ENCODE results near the gene CA7.
"Not testable (repeated sequence)": the region's sequence is repeated elsewhere in the genome, so short reads cannot be mapped to it uniquely, and the experiment has no call there.

CA7 gene

DNA sequence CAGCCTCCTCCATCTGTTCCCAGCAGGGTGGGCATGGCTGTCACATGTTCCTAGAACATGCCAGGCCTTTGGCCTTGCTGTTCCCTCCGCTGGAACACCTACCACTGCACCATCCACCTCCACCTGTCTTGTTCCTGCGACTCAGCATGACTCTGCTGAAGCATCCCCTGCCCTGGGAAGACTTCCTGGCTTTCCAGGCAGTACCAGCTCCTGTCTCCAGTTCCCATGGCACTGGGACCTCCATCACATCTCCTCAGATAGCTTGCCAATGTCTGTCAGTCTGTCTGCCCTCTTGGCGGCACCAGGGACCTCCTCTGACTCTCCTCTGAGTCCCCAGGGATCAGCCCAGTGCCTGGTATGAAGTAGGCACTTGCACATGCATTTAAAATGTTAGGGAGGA is 51.8 kb downstream of the CA7 start:
- no peak overlapping the region for H3K27ac ChIP-seq (ENCODE audit: low read length)
- WGBS (ENCODE audit: insufficient coverage, insufficient read length) = no CpG with 5 or more reads among the region's 3 CpGs
- H3K4me1 ChIP-seq (ENCODE audit: control insufficient read depth, insufficient read depth, low read length) = peaks cover 1% of the 10 kb centered on the region; the same call in 1 of the 2 replicates
- no peak for DNase-seq (ENCODE audit: low read depth, low spot score)
- H3K36me3 ChIP-seq (ENCODE audit: control insufficient read depth, insufficient read depth, low read length) = no peaks in the 10 kb centered on the region
- H3K9me3 ChIP-seq (ENCODE audit: control insufficient read depth, insufficient read depth, low read length) = no peaks in the 10 kb centered on the region
- no peaks in the 10 kb centered on the region for H3K27me3 ChIP-seq (ENCODE audit: control insufficient read depth, insufficient read depth, low read length)
- no peak overlapping the region for H3K4me3 ChIP-seq (ENCODE audit: low read length)

DNA sequence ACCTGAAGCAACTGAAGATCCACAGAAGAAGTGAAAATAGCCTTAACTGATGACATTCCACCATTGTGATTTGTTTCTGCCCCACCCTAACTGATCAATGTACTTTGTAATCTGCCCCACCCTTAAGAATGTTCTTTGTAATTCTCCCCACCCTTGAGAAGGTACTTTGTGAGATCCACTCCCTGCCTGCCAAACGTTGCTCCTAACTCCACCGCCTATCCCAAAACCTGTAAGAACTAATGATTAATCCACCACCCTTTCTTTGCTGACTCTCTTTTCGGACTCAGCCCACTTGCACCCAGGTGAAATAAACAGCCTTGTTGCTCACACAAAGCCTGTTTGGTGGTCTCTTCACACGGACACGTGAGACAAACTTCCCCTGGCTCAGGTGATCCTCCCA is 52.5 kb downstream of the CA7 start:
- DNase-seq (ENCODE audit: low read depth, low spot score); H3K9me3 ChIP-seq (ENCODE audit: control insufficient read depth, insufficient read depth, low read length); H3K27me3 ChIP-seq (ENCODE audit: control insufficient read depth, insufficient read depth, low read length); H3K27ac ChIP-seq (ENCODE audit: low read length); H3K36me3 ChIP-seq (ENCODE audit: control insufficient read depth, insufficient read depth, low read length); H3K4me1 ChIP-seq (ENCODE audit: control insufficient read depth, insufficient read depth, low read length); H3K4me3 ChIP-seq (ENCODE audit: low read length): not testable (repeated sequence)
- no CpG with 5 or more reads among the region's 5 CpGs for WGBS (ENCODE audit: insufficient coverage, insufficient read length)

DNA sequence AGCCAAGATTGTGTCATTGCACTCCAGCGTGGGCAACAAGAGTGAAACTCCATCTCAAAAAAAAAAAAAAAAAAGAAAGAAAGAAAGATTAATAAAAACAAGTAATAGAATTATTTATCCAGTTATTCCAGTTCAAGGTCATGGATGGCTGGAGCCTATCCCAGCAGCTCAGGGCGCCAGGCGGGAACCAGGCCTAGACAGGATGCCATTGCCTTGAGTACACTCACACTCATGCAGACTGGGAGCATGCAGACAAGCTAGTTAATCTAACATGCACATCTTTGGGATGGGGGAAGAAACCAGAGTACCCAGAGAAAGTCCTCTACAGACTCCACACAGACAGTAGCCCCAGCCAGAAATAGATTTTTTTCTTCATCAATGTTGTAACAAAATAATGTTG is 54.0 kb downstream of the CA7 start:
- peaks cover 1% of the 10 kb centered on the region; the same call in 1 of the 2 replicates for H3K4me1 ChIP-seq (ENCODE audit: control insufficient read depth, insufficient read depth, low read length)
- no peaks in the 10 kb centered on the region for H3K9me3 ChIP-seq (ENCODE audit: control insufficient read depth, insufficient read depth, low read length)
- no peak for DNase-seq (ENCODE audit: low read depth, low spot score)
- H3K27ac ChIP-seq (ENCODE audit: low read length) = no peak overlapping the region
- no CpG with 5 or more reads among the region's 3 CpGs for WGBS (ENCODE audit: insufficient coverage, insufficient read length)
- H3K4me3 ChIP-seq (ENCODE audit: low read length) = no peak overlapping the region
- H3K36me3 ChIP-seq (ENCODE audit: control insufficient read depth, insufficient read depth, low read length) = no peaks in the 10 kb centered on the region
- no peaks in the 10 kb centered on the region for H3K27me3 ChIP-seq (ENCODE audit: control insufficient read depth, insufficient read depth, low read length)

DNA sequence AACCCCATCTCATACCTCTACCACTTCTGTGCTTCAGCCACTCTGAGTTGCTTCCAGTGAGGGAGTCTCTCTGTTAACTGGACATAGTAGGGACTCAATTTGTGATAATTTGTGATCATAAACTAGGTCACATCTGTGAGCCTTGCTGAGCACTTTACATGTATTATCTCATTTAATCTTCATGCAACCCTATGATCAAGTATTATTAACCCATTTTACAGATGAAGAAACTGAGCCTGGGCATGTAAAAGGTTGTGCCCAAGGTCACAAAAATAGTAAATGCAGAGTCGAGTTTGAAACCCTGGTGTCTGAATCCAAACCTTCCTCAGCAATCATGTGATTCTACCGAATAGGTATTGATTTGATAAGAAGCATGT is 54.7 kb downstream of the CA7 start:
- DNase-seq (ENCODE audit: low read depth, low spot score) = no peak
- WGBS (ENCODE audit: insufficient coverage, insufficient read length) = no CpG with 5 or more reads among the region's 2 CpGs
- Histone ChIP-seq H3K4me3 (ENCODE audit: low read length) (no peak overlapping the region), H3K36me3 (ENCODE audit: control insufficient read depth, insufficient read depth, low read length) (no peaks in the 10 kb centered on the region), H3K4me1 (ENCODE audit: control insufficient read depth, insufficient read depth, low read length) (peaks cover 1% of the 10 kb centered on the region; the same call in 1 of the 2 replicates), H3K27ac (ENCODE audit: low read length) (no peak overlapping the region), H3K27me3 (ENCODE audit: control insufficient read depth, insufficient read depth, low read length) (no peaks in the 10 kb centered on the region), H3K9me3 (ENCODE audit: control insufficient read depth, insufficient read depth, low read length) (no peaks in the 10 kb centered on the region)

DNA sequence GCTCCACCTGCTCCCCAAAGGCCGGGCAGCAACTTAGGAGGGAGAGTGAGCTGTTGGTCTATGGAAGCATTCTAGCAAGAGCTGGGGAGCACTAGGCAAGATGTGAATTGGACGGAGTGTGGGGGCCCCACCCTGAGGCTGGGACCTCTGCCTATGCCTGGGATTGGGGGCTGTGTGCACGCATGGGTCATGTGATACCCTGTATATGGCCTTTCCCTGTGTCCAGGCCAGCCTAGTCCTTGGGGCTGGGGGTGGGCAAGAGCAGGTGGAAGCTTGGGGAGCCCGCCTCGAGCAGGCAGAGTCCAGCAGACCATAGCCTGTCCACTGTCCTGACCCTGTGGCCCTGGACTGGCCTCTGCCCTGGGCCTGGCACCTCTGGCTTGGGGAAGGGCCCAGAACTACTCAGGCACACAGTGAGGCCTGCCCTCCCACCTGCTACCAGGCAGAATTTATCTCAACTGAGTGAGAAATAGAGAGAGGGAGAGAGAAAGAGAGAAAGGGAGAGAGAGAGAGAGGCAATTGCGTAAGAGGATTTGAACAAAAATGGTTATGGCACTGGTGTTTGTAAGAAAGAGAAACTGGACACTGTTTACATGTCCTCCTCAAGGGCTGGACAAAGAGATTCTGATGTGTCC is 55.2 kb downstream of the CA7 start:
- Histone ChIP-seq H3K4me3 (ENCODE audit: low read length) (no peak overlapping the region), H3K27ac (ENCODE audit: low read length) (no peak overlapping the region), H3K36me3 (ENCODE audit: control insufficient read depth, insufficient read depth, low read length) (no peaks in the 10 kb centered on the region), H3K4me1 (ENCODE audit: control insufficient read depth, insufficient read depth, low read length) (peaks cover 1% of the 10 kb centered on the region; the same call in 1 of the 2 replicates), H3K9me3 (ENCODE audit: control insufficient read depth, insufficient read depth, low read length) (no peaks in the 10 kb centered on the region), H3K27me3 (ENCODE audit: control insufficient read depth, insufficient read depth, low read length) (no peaks in the 10 kb centered on the region)
- no CpG with 5 or more reads among the region's 6 CpGs for WGBS (ENCODE audit: insufficient coverage, insufficient read length)
- DNase-seq (ENCODE audit: low read depth, low spot score) = no peak

DNA sequence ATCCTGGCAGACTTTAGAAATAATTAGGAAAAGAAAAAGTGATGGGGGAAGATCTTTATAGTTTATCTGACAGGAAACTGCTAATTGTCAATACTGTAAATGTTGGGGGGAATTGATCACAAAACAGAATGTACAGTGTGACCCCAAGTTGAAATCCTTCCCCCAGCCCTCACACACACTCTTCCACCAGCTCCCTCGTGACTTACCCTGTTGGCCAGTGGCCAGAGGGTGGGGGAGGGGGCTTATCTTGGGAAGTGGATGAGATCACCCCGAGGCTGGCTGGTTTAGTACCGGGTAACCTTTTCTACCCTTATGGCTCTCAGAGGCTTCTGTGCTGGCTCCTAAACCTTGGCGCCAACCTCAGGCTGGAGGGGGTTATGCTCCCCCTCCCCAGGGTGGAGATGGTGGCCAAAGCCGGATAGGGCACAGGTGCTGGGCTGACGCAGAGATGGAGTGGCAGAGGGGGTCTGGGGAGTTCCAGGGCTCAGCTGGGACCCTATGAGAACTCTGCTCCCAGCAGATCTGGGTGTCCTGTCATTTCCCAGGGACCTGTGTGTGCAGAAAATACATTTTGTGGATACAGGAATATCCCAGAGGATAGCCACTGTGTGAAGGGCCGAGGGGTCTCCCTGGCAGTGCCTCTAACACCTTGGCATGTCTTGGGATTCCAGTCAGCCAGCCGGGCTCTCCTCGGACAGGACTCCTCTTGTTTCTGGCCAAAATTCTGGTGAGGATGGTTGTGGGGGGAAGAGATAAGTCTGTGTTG is 55.9 kb downstream of the CA7 start:
- Histone ChIP-seq H3K4me3 (ENCODE audit: low read length) (no peak overlapping the region), H3K9me3 (ENCODE audit: control insufficient read depth, insufficient read depth, low read length) (no peaks in the 10 kb centered on the region), H3K27ac (ENCODE audit: low read length) (no peak overlapping the region), H3K36me3 (ENCODE audit: control insufficient read depth, insufficient read depth, low read length) (no peaks in the 10 kb centered on the region), H3K27me3 (ENCODE audit: control insufficient read depth, insufficient read depth, low read length) (no peaks in the 10 kb centered on the region), H3K4me1 (ENCODE audit: control insufficient read depth, insufficient read depth, low read length) (peaks cover 1% of the 10 kb centered on the region; the same call in 1 of the 2 replicates)
- no peak for DNase-seq (ENCODE audit: low read depth, low spot score)
- no CpG with 5 or more reads among the region's 9 CpGs for WGBS (ENCODE audit: insufficient coverage, insufficient read length)

DNA sequence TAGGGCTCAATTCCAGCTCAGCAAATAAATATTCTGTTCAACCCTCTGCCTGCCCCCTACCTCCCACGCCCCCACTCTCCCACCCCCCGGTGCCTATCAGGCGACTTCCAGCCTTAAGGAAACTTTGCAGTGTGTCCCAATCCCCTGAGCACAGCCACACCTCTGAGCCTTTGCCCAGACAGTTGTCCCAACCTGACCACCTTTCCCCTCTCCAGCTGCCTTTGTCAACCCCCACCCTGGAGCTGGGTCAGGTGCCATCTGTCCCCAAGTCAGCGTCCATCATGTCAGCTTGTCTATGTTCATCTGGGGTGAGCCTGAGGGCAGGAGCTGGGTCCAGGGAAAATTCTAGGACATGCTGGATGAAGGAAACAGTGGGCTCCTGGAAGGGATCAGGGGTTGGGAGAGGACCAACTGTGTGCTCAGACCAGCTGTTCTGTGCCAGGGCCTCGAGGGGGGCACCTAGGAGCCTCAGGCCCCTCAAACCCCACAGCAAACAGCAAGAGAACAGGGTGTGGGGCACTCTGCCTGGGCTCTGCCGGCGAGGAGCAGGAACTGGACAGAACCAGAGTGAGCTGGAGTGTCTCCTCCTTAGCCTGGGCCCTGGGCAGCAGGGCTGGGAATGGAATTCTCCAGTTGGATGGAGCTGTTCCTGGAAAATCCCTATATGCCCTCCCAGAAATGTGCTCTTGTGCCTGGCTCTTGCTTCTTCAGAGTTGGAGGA is 56.7 kb downstream of the CA7 start:
- peaks cover 3% of the 10 kb centered on the region; the same call in 1 of the 2 replicates for H3K4me1 ChIP-seq (ENCODE audit: control insufficient read depth, insufficient read depth, low read length)
- no peaks in the 10 kb centered on the region for H3K9me3 ChIP-seq (ENCODE audit: control insufficient read depth, insufficient read depth, low read length)
- no CpG with 5 or more reads among the region's 7 CpGs for WGBS (ENCODE audit: insufficient coverage, insufficient read length)
- no peak for DNase-seq (ENCODE audit: low read depth, low spot score)
- H3K36me3 ChIP-seq (ENCODE audit: control insufficient read depth, insufficient read depth, low read length) = no peaks in the 10 kb centered on the region
- no peak overlapping the region for H3K4me3 ChIP-seq (ENCODE audit: low read length)
- H3K27ac ChIP-seq (ENCODE audit: low read length) = no peak overlapping the region
- H3K27me3 ChIP-seq (ENCODE audit: control insufficient read depth, insufficient read depth, low read length) = no peaks in the 10 kb centered on the region

DNA sequence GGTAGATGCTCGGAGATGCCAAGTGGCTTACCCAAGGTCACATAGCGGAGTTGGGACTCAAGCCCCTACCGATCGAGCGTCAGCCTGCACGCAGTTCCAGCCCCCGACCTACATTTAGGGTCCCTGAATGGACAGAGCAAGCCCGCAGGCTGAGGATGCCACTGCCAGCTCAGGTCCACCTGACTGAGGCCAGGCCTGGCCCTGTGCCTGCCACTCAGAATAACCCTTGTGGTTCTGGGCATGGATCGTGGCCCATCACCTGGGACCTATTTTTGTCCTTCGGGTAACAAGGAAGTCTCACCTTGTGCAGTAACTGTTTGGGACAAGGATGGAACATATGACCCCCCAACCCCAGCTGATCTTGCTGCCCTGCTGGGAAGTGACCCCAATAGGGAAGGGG is 57.4 kb downstream of the CA7 start:
- no CpG with 5 or more reads among the region's 10 CpGs for WGBS (ENCODE audit: insufficient coverage, insufficient read length)
- Histone ChIP-seq H3K36me3 (ENCODE audit: control insufficient read depth, insufficient read depth, low read length) (no peaks in the 10 kb centered on the region), H3K27me3 (ENCODE audit: control insufficient read depth, insufficient read depth, low read length) (no peaks in the 10 kb centered on the region), H3K9me3 (ENCODE audit: control insufficient read depth, insufficient read depth, low read length) (no peaks in the 10 kb centered on the region), H3K27ac (ENCODE audit: low read length) (no peak overlapping the region), H3K4me1 (ENCODE audit: control insufficient read depth, insufficient read depth, low read length) (peaks cover 3% of the 10 kb centered on the region; the same call in 1 of the 2 replicates), H3K4me3 (ENCODE audit: low read length) (no peak overlapping the region)
- DNase-seq (ENCODE audit: low read depth, low spot score) = no peak

DNA sequence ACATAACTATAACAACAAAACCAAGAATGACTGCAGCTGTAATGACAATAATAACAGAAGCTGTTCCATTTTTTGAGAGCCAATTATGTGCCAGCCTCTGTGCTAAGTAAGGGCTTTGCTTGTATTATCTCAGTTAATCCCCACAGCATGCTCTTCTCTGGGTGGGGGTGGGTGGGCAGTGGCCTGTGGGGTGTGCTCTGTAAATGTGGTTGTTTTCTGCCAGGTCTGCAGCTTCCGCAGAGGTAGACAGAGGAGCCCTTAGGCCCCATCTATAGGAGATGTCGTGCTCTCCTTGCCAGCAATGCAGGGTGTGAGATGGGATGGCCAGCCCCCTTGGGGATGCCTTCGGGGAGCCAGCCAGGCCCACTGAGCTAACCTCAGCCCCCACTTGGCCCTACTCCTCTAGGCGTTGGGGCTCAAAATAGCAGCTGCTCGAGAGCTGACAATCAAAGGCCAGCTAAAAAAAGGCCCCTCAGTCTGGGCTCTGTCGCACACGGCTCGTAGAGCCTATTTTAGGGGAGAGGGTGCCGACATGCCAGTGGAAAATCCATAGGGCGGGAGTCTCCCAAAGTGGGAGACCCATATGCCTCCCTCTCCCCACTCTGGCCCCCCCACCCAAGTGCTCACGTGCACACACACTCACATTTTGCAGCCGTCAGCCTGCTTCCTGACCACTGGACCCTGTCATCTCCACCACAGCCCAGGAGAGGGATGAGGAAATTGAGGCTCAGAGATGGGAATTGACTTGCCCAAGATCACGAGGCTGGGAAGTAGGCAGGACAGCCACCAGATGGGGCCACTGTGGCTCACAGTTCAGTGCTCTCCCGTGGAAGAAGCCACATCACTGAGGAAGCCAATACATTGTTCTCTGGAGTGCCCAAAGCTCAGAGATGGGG is 58.7 kb downstream of the CA7 start:
- no peak for DNase-seq (ENCODE audit: low read depth, low spot score)
- no peak overlapping the region for H3K4me3 ChIP-seq (ENCODE audit: low read length)
- H3K9me3 ChIP-seq (ENCODE audit: control insufficient read depth, insufficient read depth, low read length) = no peaks in the 10 kb centered on the region
- H3K4me1 ChIP-seq (ENCODE audit: control insufficient read depth, insufficient read depth, low read length) = peaks cover 3% of the 10 kb centered on the region; the same call in 1 of the 2 replicates
- WGBS (ENCODE audit: insufficient coverage, insufficient read length) = no CpG with 5 or more reads among the region's 14 CpGs
- H3K36me3 ChIP-seq (ENCODE audit: control insufficient read depth, insufficient read depth, low read length) = no peaks in the 10 kb centered on the region
- H3K27ac ChIP-seq (ENCODE audit: low read length) = no peak overlapping the region
- no peaks in the 10 kb centered on the region for H3K27me3 ChIP-seq (ENCODE audit: control insufficient read depth, insufficient read depth, low read length)
